ENCODE results near the gene BCKDK.
"Not testable (repeated sequence)": the region's sequence is repeated elsewhere in the genome, so short reads cannot be mapped to it uniquely, and the experiment has no call there.

The BCKDK gene

GRCh38 chr16:31129568-31130335, 21.6 kb downstream of the BCKDK start:
- DNase-seq: no peak

GRCh38 chr16:31130336-31130891, 22.2 kb downstream of the BCKDK start:
- DNase-seq: no peak

- DNase-seq: no peak
These were observed 22.7 kb downstream of the BCKDK start for GRCh38 chr16:31130899-31131298.

GRCh38 chr16:31131416-31131815, 23.2 kb downstream of the BCKDK start:
- DNase-seq: no peak

GRCh38 chr16:31131841-31132271, 23.7 kb downstream of the BCKDK start:
- no peak for DNase-seq

GRCh38 chr16:31132303-31132979, 24.3 kb downstream of the BCKDK start:
- DNase-seq: no peak

- no peak for DNase-seq
These were observed 24.9 kb downstream of the BCKDK start for GRCh38 chr16:31133046-31133501.

- DNase-seq: no peak
These were observed 25.9 kb downstream of the BCKDK start for GRCh38 chr16:31134091-31134571.

GRCh38 chr16:31134625-31135534, 26.7 kb downstream of the BCKDK start:
- peak; percentile 6 for DNase-seq

- no peak for DNase-seq
These were observed 27.5 kb downstream of the BCKDK start, which contains the start of gene PRSS8 for GRCh38 chr16:31135535-31136286. Gene PRSS8, minus strand, starts transcription at chr16:31135727. Its CDS starts 229 bp downstream, at chr16:31135498.

- DNase-seq: no peak
These were observed 28.1 kb downstream of the BCKDK start for GRCh38 chr16:31136287-31136662.

- DNase-seq: not testable (repeated sequence)
These were observed 28.8 kb downstream of the BCKDK start for GRCh38 chr16:31136822-31137499.

- no peak for DNase-seq
These were observed 30.7 kb downstream of the BCKDK start for GRCh38 chr16:31138621-31139578.

- not testable (repeated sequence) for DNase-seq
These were observed 32.9 kb downstream of the BCKDK start for GRCh38 chr16:31141071-31141469.

- no peak for DNase-seq
These were observed 33.4 kb downstream of the BCKDK start for GRCh38 chr16:31141489-31142108.

- DNase-seq: peak; percentile 93
These were observed 34.2 kb downstream of the BCKDK start for GRCh38 chr16:31142109-31143010.

- no peak for DNase-seq
These were observed 35.0 kb downstream of the BCKDK start for GRCh38 chr16:31143011-31143693.

- DNase-seq: no peak
These were observed 35.5 kb downstream of the BCKDK start for GRCh38 chr16:31143694-31144148.
